Measurements from ENCODE around the gene ERVMER34-1.

The ERVMER34-1 gene

GRCh38 chr4:52712251-52713130, 38.7 kb downstream of the ERVMER34-1 start:
- no peak for TF ChIP-seq CTCF (IDR thresholded peaks at IDR 0.05; ENCODE audit: insufficient read depth, low read length, missing control alignments)
- peak; percentile 52 for DNase-seq (ENCODE audit: low read depth, low spot score)
- H3K4me3 ChIP-seq (ENCODE audit: low read depth, low read length): peak overlapping the region; percentile 86
- POLR2A ChIA-PET: interaction anchor here (0.6 to 3.1 kb wide), 13 partner anchors 9 to 1150 kb away, joined by 3 to 41 read pairs (median 4); partner anchors contain the start of gene USP46
- CTCF ChIA-PET: interaction anchor here (0.8 to 3.4 kb wide), 6 partner anchors 9 to 270 kb away, joined by 3 to 31 read pairs (median 4); no protein-coding TSS in a partner anchor

GRCh38 chr4:52711834-52712250, 39.4 kb downstream of the ERVMER34-1 start:
- DNase-seq (ENCODE audit: low read depth, low spot score): no peak
- ChIA-PET POLR2A (interaction anchor here (0.6 to 3.1 kb wide), 13 partner anchors 10 to 1151 kb away, joined by 3 to 41 read pairs (median 4); partner anchors contain the start of gene USP46), CTCF (interaction anchor here (1.0 to 3.4 kb wide), 3 partner anchors 10 to 271 kb away, joined by 4 to 31 read pairs (median 29); no protein-coding TSS in a partner anchor)
- H3K4me3 ChIP-seq (ENCODE audit: low read depth, low read length): peak overlapping the region; percentile 50
- TF ChIP-seq CTCF (IDR thresholded peaks at IDR 0.05; ENCODE audit: insufficient read depth, low read length, missing control alignments): no peak

- TF ChIP-seq CTCF (IDR thresholded peaks at IDR 0.05; ENCODE audit: insufficient read depth, low read length, missing control alignments): no peak
- DNase-seq (ENCODE audit: low read depth, low spot score): no peak
- ChIA-PET CTCF (interaction anchor here (0.8 to 3.4 kb wide), 2 partner anchors 165 to 271 kb away, joined by 3 to 31 read pairs; no protein-coding TSS in a partner anchor), POLR2A (interaction anchor here (1.1 to 3.1 kb wide), 5 partner anchors 11 to 122 kb away, joined by 3 to 41 read pairs (median 8); partner anchors contain the start of gene USP46)
- no peak overlapping the region for H3K4me3 ChIP-seq (ENCODE audit: low read depth, low read length)
These were observed 40.0 kb downstream of the ERVMER34-1 start for GRCh38 chr4:52711272-52711671.

GRCh38 chr4:52709155-52709554, 42.1 kb downstream of the ERVMER34-1 start:
- no peak for DNase-seq (ENCODE audit: low read depth, low spot score)
- H3K4me3 ChIP-seq (ENCODE audit: low read depth, low read length): no peak overlapping the region
- ChIA-PET CTCF (no interaction called here), POLR2A (no interaction called here)
- TF ChIP-seq CTCF (IDR thresholded peaks at IDR 0.05; ENCODE audit: insufficient read depth, low read length, missing control alignments): no peak

- CTCF ChIA-PET: interaction anchor here (1.8 kb wide), 1 partner anchor 278 kb away, joined by 6 read pairs; no protein-coding TSS in a partner anchor
- TF ChIP-seq CTCF (IDR thresholded peaks at IDR 0.05; ENCODE audit: insufficient read depth, low read length, missing control alignments): no peak
- no peak for DNase-seq (ENCODE audit: low read depth, low spot score)
- no peak overlapping the region for H3K4me3 ChIP-seq (ENCODE audit: low read depth, low read length)
- POLR2A ChIA-PET: no interaction called here
These were observed 46.6 kb downstream of the ERVMER34-1 start for GRCh38 chr4:52704661-52705060.

GRCh38 chr4:52704133-52704532, 47.1 kb downstream of the ERVMER34-1 start:
- ChIA-PET CTCF (no interaction called here), POLR2A (no interaction called here)
- no peak for DNase-seq (ENCODE audit: low read depth, low spot score)
- TF ChIP-seq CTCF (IDR thresholded peaks at IDR 0.05; ENCODE audit: insufficient read depth, low read length, missing control alignments): no peak
- no peak overlapping the region for H3K4me3 ChIP-seq (ENCODE audit: low read depth, low read length)

Data from AG04449 (cell line).